Spinal cord (tissue), 10 donors: Measurements from ENCODE around the gene SALL3. TPM values are rescaled to one million over a fixed set of nuclear protein-coding genes. Genes with fewer than 3 reads are reported as not detected.

Experiments
- DNase-seq, 6 donors: peaks; one replicate each; pipeline versions ENCODE4 v3.0.0 to v3.0.0-alpha.2; 2013 to 2015; ENCODE audit warnings: low spot score in 6 of 6, low read depth in 4 of 6
- H3K27ac ChIP-seq: one replicate; pipeline ENCODE4 v1.5.1; 2013; ENCODE audit warnings: low read depth, low read length, control low read depth
- H3K27me3 ChIP-seq: one replicate; pipeline ENCODE4 v1.6.1; 2013; ENCODE audit warnings: low read length; ENCODE audit not compliant: control insufficient read depth, insufficient read depth
- H3K36me3 ChIP-seq: one replicate; pipeline ENCODE4 v1.6.1; 2013; ENCODE audit warnings: low read length; ENCODE audit not compliant: control insufficient read depth, insufficient read depth
- H3K4me1 ChIP-seq: one replicate; pipeline ENCODE4 v1.6.1; 2013; ENCODE audit warnings: low read length; ENCODE audit not compliant: control insufficient read depth, insufficient read depth
- H3K4me3 ChIP-seq: one replicate; pipeline ENCODE4 v1.5.1; 2013; ENCODE audit warnings: low read depth, low read length, control low read depth
- H3K9me3 ChIP-seq: one replicate; pipeline ENCODE4 v1.6.1; 2013; ENCODE audit warnings: low read length; ENCODE audit not compliant: control insufficient read depth, insufficient read depth
- WGBS: methylation state at CpG from one replicate; pipeline ENCODE4 v1.1.5; 2013; ENCODE audit warnings: missing lambda C conversion rate; ENCODE audit not compliant: insufficient coverage; 5-methylcytosine and 5-hydroxymethylcytosine counted together
- polyA plus RNA-seq, 2 donors: library from polyadenylated mRNA; unstranded; fragments of 120-200 nt; gene quantifications; one replicate each; pipeline ENCODE4 v1.2.1, GENCODE V29; 2013; ENCODE audit not compliant: insufficient read length in 2 of 2
- total RNA-seq, 2 donors: library from RNA; depleted of rRNA in 1 of 2; stranded (reverse); fragments of 120-200 nt in 1 of 2; fragments of >200 nt in 1 of 2; gene quantifications; one replicate each; pipeline versions ENCODE4 v1.2.3 to v1.2.4, GENCODE V29; 2013 to 2014
- donor health status: healthy.

The SALL3 gene
- total and polyA plus RNA-seq, 4 donors: 18.4 to 119 (median 66.5) TPM

GRCh38 chr18:78984941-78985784, 5.5 kb downstream of the SALL3 start:
- Histone ChIP-seq H3K9me3 (no peaks in the 10 kb centered on the region), H3K36me3 (peaks cover 4% of the 10 kb centered on the region), H3K27ac (peak overlapping the region; percentile 70), H3K4me1 (no peaks in the 10 kb centered on the region), H3K4me3 (peak overlapping the region; percentile 24), H3K27me3 (peaks cover 51% of the 10 kb centered on the region)
- DNase-seq: peak in 2 of 6 donors; percentile 73 to 84
- WGBS: 2% methylated on average over 28 of the region's 30 CpGs

- H3K4me1 ChIP-seq: no peaks in the 10 kb centered on the region
- no peaks in the 10 kb centered on the region for H3K9me3 ChIP-seq
- H3K36me3 ChIP-seq: no peaks in the 10 kb centered on the region
- H3K4me3 ChIP-seq: no peak overlapping the region
- H3K27ac ChIP-seq: peak overlapping the region; percentile 70
- peaks cover 47% of the 10 kb centered on the region for H3K27me3 ChIP-seq
- DNase-seq: peak in 2 of 6 donors; percentile 91 to 96
- WGBS: 4% methylated on average over 13 of the region's 20 CpGs
Measured at GRCh38 chr18:78986018-78986481, 6.4 kb downstream of the SALL3 start.

- Histone ChIP-seq H3K9me3 (no peaks in the 10 kb centered on the region), H3K27me3 (peaks cover 3% of the 10 kb centered on the region), H3K4me3 (no peak overlapping the region), H3K27ac (peak overlapping the region; percentile 33), H3K36me3 (peaks cover 46% of the 10 kb centered on the region), H3K4me1 (peaks cover 15% of the 10 kb centered on the region)
- DNase-seq: peak in 1 of 6 donors; percentile 32
- WGBS: 65% methylated on average over 12 of the region's 13 CpGs
Measured at GRCh38 chr18:78991446-78991845, 11.8 kb downstream of the SALL3 start.

- 92% methylated on average over 112 of the region's 129 CpGs for WGBS
- H3K9me3 ChIP-seq: no peaks in the 10 kb centered on the region
- DNase-seq: peak in 1 of 6 donors; percentile 14
Measured at GRCh38 chr18:78992041-78993011, 12.7 kb downstream of the SALL3 start.

GRCh38 chr18:78993014-78993926, 13.7 kb downstream of the SALL3 start:
- Histone ChIP-seq H3K27ac (no peak overlapping the region), H3K4me1 (peaks cover 25% of the 10 kb centered on the region), H3K36me3 (peaks cover 55% of the 10 kb centered on the region), H3K9me3 (no peaks in the 10 kb centered on the region), H3K4me3 (no peak overlapping the region), H3K27me3 (no peaks in the 10 kb centered on the region)
- DNase-seq: no peak
- WGBS: 94% methylated on average over 86 of the region's 90 CpGs

More at GRCh38 chr18:78992041-78993011, 12.7 kb downstream of the SALL3 start:
- peaks cover 24% of the 10 kb centered on the region for H3K4me1 ChIP-seq
- H3K4me3 ChIP-seq: no peak overlapping the region
- H3K27me3 ChIP-seq: no peaks in the 10 kb centered on the region
- no peak overlapping the region for H3K27ac ChIP-seq
- H3K36me3 ChIP-seq: peaks cover 55% of the 10 kb centered on the region

GRCh38 chr18:78994000-78994399, 14.4 kb downstream of the SALL3 start:
- WGBS: 89% methylated on average over 37 of the region's 37 CpGs
- Histone ChIP-seq H3K9me3 (no peaks in the 10 kb centered on the region), H3K4me3 (no peak overlapping the region), H3K4me1 (peaks cover 29% of the 10 kb centered on the region), H3K27ac (no peak overlapping the region), H3K36me3 (peaks cover 58% of the 10 kb centered on the region), H3K27me3 (no peaks in the 10 kb centered on the region)
- no peak for DNase-seq

- Histone ChIP-seq H3K4me3 (no peak overlapping the region), H3K27ac (no peak overlapping the region), H3K9me3 (no peaks in the 10 kb centered on the region), H3K36me3 (peaks cover 58% of the 10 kb centered on the region), H3K27me3 (no peaks in the 10 kb centered on the region), H3K4me1 (peaks cover 29% of the 10 kb centered on the region)
- WGBS: 96% methylated on average over 38 of the region's 38 CpGs
- no peak for DNase-seq
Measured at GRCh38 chr18:78994531-78994930, 14.9 kb downstream of the SALL3 start.

- Histone ChIP-seq H3K36me3 (peaks cover 58% of the 10 kb centered on the region), H3K27ac (no peak overlapping the region), H3K27me3 (no peaks in the 10 kb centered on the region), H3K4me1 (peaks cover 29% of the 10 kb centered on the region), H3K4me3 (no peak overlapping the region), H3K9me3 (no peaks in the 10 kb centered on the region)
- WGBS: 95% methylated on average over 44 of the region's 44 CpGs
- no peak for DNase-seq
Measured at GRCh38 chr18:78994977-78995582, 15.5 kb downstream of the SALL3 start.
